Gastroesophageal sphincter (tissue), 4 donors: ENCODE measurements around the gene EIF5B. TPM values are rescaled to one million over a fixed set of nuclear protein-coding genes. Genes with fewer than 3 reads are reported as not detected.
A peak's percentile ranks its signal among the peaks of the same experiment; 100 is the strongest.

Source experiments
- ATAC-seq: fragments of 150-250 bp; one replicate; pipeline ENCODE4 v1.9.1; 2016; ENCODE audit warnings: mild to moderate bottlenecking, moderate library complexity
- H3K27ac ChIP-seq, 4 donors: fragments of 200-600 bp; sonication (generic) in 3 of 4; 1 replicate in 3 of 4; 2 replicates in 1 of 4; pipeline ENCODE4 v1.5.1; 2016 to 2019
- H3K27me3 ChIP-seq: fragments of 200-600 bp; sonication (generic); one replicate; pipeline ENCODE4 v1.5.1; 2019
- H3K36me3 ChIP-seq, 2 donors: fragments of 200-600 bp; sonication (generic); one replicate each; pipeline ENCODE4 v1.5.1; 2019; ENCODE audit warnings: control low read depth in 1 of 2
- H3K4me1 ChIP-seq, 3 donors: fragments of 200-600 bp; sonication (generic); 1 replicate in 2 of 3; 2 replicates in 1 of 3; pipeline ENCODE4 v1.5.1; 2016 to 2019; ENCODE audit warnings: control low read depth in 2 of 3
- H3K4me3 ChIP-seq, 2 donors: fragments of 200-600 bp; sonication (generic); one replicate each; pipeline ENCODE4 v1.5.1; 2019; ENCODE audit warnings: mild to moderate bottlenecking in 1 of 2, moderate library complexity in 1 of 2
- H3K9me3 ChIP-seq, 3 donors: fragments of 200-600 bp; sonication (generic); one replicate each; pipeline ENCODE4 v1.5.1; 2017 to 2019; ENCODE audit warnings: control low read depth in 2 of 3
- CTCF ChIP-seq, 4 experiments: fragments of 200-600 bp in 2 of 4; fragments of 450-650 bp in 2 of 4; sonication (generic) in 1 of 4; IDR thresholded peaks; one replicate each; pipeline ENCODE4 v1.5.1; 2017 to 2019; ENCODE audit warnings: antibody characterized with exemption in 4 of 4, mild to moderate bottlenecking in 2 of 4, moderate library complexity in 2 of 4
- EP300 ChIP-seq: sonication (generic); formaldehyde crosslinking; IDR thresholded peaks from one replicate; pipeline ENCODE4 v1.6.1; 2017; ENCODE audit warnings: antibody characterized with exemption, mild to moderate bottlenecking
- POLR2A ChIP-seq, 2 donors: fragments of 450-650 bp; IDR thresholded peaks; one replicate each; pipeline ENCODE4 v1.6.1; 2017; ENCODE audit warnings: antibody characterized with exemption in 2 of 2, mild to moderate bottlenecking in 2 of 2, moderate library complexity in 1 of 2
- POLR2AphosphoS5 ChIP-seq: sonication (generic); formaldehyde crosslinking; IDR thresholded peaks from one replicate; pipeline ENCODE4 v1.6.1; 2017; ENCODE audit warnings: antibody characterized with exemption
- WGBS, 2 donors: methylation state at CpG; one replicate each; pipeline ENCODE4 v1.1.5; 2018; ENCODE audit warnings: low coverage in 1 of 2; 5-methylcytosine and 5-hydroxymethylcytosine counted together
- total RNA-seq, 4 donors: library from RNA; depleted of rRNA; stranded (reverse); fragments of >200 nt; gene quantifications; one replicate each; pipeline ENCODE4 v1.1.0, GENCODE V29; 2016

EIF5B gene
- total RNA-seq, 4 donors from 2014 or later, result 36.8 to 55.4 (median 45.6) TPM

DNA sequence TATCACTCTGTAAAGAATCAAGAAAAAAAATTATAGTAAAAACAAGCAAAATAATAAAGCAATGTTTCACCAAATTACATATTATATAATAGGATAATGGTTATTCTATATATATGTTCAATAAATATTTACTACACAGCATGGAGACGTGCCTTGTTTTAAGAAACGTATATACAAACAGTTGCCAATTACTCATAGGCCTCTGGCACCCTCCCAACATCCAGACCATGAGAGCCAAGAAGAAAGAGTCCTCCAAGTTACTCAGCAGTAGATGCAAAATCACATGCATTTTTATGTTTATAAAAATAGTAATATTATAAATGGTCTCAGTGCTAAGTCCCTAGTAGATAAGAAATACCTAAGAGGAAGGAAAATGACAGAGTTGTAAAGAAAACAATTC is 87.8 kb downstream of the EIF5B start:
- peaks cover 2 to 56% (median 18%) of the 10 kb centered on the region in 3 donors for H3K4me1 ChIP-seq
- H3K36me3 ChIP-seq, result peaks cover 0 to 75% of the 10 kb centered on the region in 2 donors
- no peak for ATAC-seq
- no peaks in the 10 kb centered on the region for H3K27me3 ChIP-seq
- no peak for TF ChIP-seq EP300
- TF ChIP-seq POLR2A (IDR thresholded peaks at IDR 0.05), result no peak
- TF ChIP-seq CTCF (IDR thresholded peaks at IDR 0.05), result no peak
- no peak for TF ChIP-seq POLR2AphosphoS5
- no peak overlapping the region for H3K4me3 ChIP-seq
- no peaks in the 10 kb centered on the region for H3K9me3 ChIP-seq
- peak overlapping the region in 2 of 4 donors; percentile 32 to 44 for H3K27ac ChIP-seq
- WGBS, 2 donors, result 6 to 10% methylated on average over 2 of the region's 2 CpGs

GRCh38 chr2:99430614-99431291 is 93.6 kb downstream of the EIF5B start:
- H3K4me3 ChIP-seq, result no peak overlapping the region
- H3K9me3 ChIP-seq, result no peaks in the 10 kb centered on the region
- H3K4me1 ChIP-seq, result peaks cover 5 to 42% (median 11%) of the 10 kb centered on the region in 3 donors
- peaks cover 0 to 43% of the 10 kb centered on the region in 2 donors for H3K36me3 ChIP-seq
- peak; percentile 61 for ATAC-seq
- peak overlapping the region; percentile 38 to 73 (median 64) for H3K27ac ChIP-seq
- TF ChIP-seq POLR2AphosphoS5 (peak; percentile 71), POLR2A (IDR thresholded peaks at IDR 0.05) (no peak), EP300 (no peak)
- no peaks in the 10 kb centered on the region for H3K27me3 ChIP-seq
- 40 to 45% methylated on average over 4 of the region's 4 CpGs for WGBS, 2 donors

DNA sequence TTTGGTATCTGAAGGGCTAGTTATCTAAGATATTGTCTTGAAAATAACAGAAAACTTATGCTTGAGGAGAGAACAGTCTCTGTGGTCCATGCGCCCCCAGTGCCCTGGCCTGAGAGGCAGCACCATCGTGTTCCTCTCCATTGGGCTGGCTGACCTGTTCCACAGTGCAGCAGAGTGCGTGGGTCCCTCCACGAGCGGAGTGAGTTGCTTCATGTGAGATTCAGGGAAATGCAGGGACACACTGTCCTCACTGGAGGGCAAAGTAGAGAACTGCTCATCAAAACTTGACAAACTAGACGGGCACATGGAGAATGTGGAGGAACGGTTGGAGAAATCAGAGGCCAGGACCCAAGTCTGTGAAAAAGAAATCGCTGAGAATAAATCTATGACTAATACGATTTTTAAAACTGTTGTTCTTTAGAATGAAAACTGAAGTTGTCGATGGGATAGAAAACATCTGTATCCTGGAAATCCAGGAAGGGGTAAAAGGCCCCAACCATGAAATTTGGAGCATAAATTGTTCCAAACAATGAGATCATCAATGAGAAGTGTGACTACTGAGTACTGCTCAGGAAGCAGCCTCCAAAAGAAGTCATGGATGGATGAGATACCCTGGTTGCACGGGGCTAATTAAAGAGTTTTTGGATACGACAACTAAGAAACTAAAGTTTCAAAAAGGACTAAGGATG is 94.5 kb downstream of the EIF5B start:
- H3K27ac ChIP-seq, result peak overlapping the region; percentile 38 to 73 (median 64)
- peaks cover 5 to 40% (median 11%) of the 10 kb centered on the region in 3 donors for H3K4me1 ChIP-seq
- peak; percentile 43 for ATAC-seq
- TF ChIP-seq POLR2AphosphoS5 (peak; percentile 52), CTCF (IDR thresholded peaks at IDR 0.05) (no peak), POLR2A (IDR thresholded peaks at IDR 0.05) (no peak), EP300 (no peak)
- no peaks in the 10 kb centered on the region for H3K9me3 ChIP-seq
- WGBS, 2 donors, result 66 to 74% methylated on average over 7 to 9 of the region's 12 CpGs
- H3K4me3 ChIP-seq, result no peak overlapping the region
- H3K27me3 ChIP-seq, result no peaks in the 10 kb centered on the region
- H3K36me3 ChIP-seq, result peaks cover 0 to 35% of the 10 kb centered on the region in 2 donors

DNA sequence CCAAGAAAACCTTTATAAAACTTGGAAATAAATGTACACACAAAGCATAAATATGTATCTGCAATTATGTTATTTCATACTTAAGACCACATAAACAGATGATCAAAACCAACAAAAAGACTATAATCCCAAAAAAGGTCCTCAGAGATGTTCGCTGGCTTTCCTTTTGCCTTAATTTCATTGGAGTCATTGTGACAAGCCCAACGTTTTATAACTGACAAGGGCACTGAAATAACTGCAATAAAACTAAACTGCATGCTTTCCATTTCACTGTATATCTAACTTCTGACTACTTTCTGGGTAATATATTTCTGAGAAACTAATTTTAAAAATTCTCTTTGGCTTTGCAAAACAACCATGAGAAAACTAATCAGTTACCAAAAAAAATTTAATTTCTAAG is 96.2 kb downstream of the EIF5B start:
- no peaks in the 10 kb centered on the region for H3K27me3 ChIP-seq
- peaks cover 5 to 40% (median 11%) of the 10 kb centered on the region in 3 donors for H3K4me1 ChIP-seq
- TF ChIP-seq POLR2A (IDR thresholded peaks at IDR 0.05), result no peak
- no peak for TF ChIP-seq CTCF (IDR thresholded peaks at IDR 0.05)
- no peak for ATAC-seq
- no peak overlapping the region for H3K4me3 ChIP-seq
- 69 to 71% methylated on average over 2 of the region's 2 CpGs for WGBS, 2 donors
- no peak overlapping the region for H3K27ac ChIP-seq
- H3K36me3 ChIP-seq, result peaks cover 0 to 22% of the 10 kb centered on the region in 2 donors
- no peaks in the 10 kb centered on the region for H3K9me3 ChIP-seq

DNA sequence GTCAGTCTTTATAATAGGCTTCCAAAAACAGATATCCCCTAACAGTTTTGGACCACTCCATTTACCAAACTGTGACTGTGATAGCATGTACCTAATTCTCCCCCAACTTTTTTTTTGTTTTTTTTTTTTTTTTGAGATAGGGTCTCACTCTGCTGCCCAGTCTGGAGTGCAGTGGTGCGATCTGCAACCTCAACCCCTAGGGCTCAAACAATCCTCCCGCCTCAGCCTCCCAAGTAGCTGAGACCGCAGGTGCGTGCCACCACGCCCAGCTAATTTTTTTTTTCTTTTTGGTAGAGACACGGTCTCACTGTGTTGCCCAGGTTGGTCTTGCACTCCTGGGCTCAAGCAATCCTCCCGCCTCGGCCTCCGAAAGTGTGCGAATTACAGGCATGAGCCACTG is 99.7 kb downstream of the EIF5B start:
- H3K36me3 ChIP-seq, result peaks cover 0 to 25% of the 10 kb centered on the region in 2 donors
- H3K9me3 ChIP-seq, result no peaks in the 10 kb centered on the region
- H3K27ac ChIP-seq, result no peak overlapping the region
- H3K4me1 ChIP-seq, result peaks cover 0 to 18% (median 0%) of the 10 kb centered on the region in 3 donors
- 93 to 97% methylated on average over 2 to 5 of the region's 10 CpGs for WGBS, 2 donors
- TF ChIP-seq POLR2AphosphoS5 (no peak), POLR2A (IDR thresholded peaks at IDR 0.05) (no peak), CTCF (IDR thresholded peaks at IDR 0.05) (no peak), EP300 (no peak)
- no peak overlapping the region for H3K4me3 ChIP-seq
- H3K27me3 ChIP-seq, result no peaks in the 10 kb centered on the region
- no peak for ATAC-seq
